ENCODE data around the gene ZFPM1. TPM values are rescaled to one million over a fixed set of nuclear protein-coding genes. Genes with fewer than 3 reads are reported as not detected.

Gene ZFPM1
- total RNA-seq, 4 donors from 2014 or later = 0.50 to 4.0 (median 1.3) TPM

- TF ChIP-seq CTCF (IDR thresholded peaks at IDR 0.05) = no peak
- DNase-seq (ENCODE audit: low spot score) (no peak), ATAC-seq (ENCODE audit: low FRiP score) (no peak)
Measured at GRCh38 chr16:88511060-88511459, 58.0 kb downstream of the ZFPM1 start.

- TF ChIP-seq CTCF (IDR thresholded peaks at IDR 0.05) = no peak
- ATAC-seq (ENCODE audit: low FRiP score) (no peak), DNase-seq (ENCODE audit: low spot score) (no peak)
Measured at GRCh38 chr16:88511906-88512305, 58.8 kb downstream of the ZFPM1 start.

GRCh38 chr16:88512728-88513696, 59.9 kb downstream of the ZFPM1 start:
- no peak for ATAC-seq (ENCODE audit: low FRiP score)
- DNase-seq (ENCODE audit: low spot score) = no peak
- no peak for TF ChIP-seq CTCF (IDR thresholded peaks at IDR 0.05)

- TF ChIP-seq CTCF (IDR thresholded peaks at IDR 0.05) = no peak
- no peak for DNase-seq (ENCODE audit: low spot score)
- no peak for ATAC-seq (ENCODE audit: low FRiP score)
Measured at GRCh38 chr16:88514070-88514469, 61.0 kb downstream of the ZFPM1 start.

GRCh38 chr16:88514526-88515232, 61.6 kb downstream of the ZFPM1 start:
- TF ChIP-seq CTCF (IDR thresholded peaks at IDR 0.05) = no peak
- no peak for DNase-seq (ENCODE audit: low spot score)
- no peak for ATAC-seq (ENCODE audit: low FRiP score)

- no peak for DNase-seq (ENCODE audit: low spot score)
- no peak for TF ChIP-seq CTCF (IDR thresholded peaks at IDR 0.05)
- no peak for ATAC-seq (ENCODE audit: low FRiP score)
Measured at GRCh38 chr16:88515371-88515770, 62.3 kb downstream of the ZFPM1 start.
